HG03039 (cell line): ENCODE measurements around the gene C19orf47.
"Not testable (repeated sequence)": the region's sequence is repeated elsewhere in the genome, so short reads cannot be mapped to it uniquely, and the experiment has no call there.

Experiments used
- ATAC-seq: cut with Tn5 transposase; IDR thresholded peaks from one replicate; pipeline ENCODE4 v1.9.1; 2021; ENCODE audit warnings: mild to moderate bottlenecking, moderate library complexity; ENCODE audit not compliant: unreplicated experiment

The C19orf47 gene

GRCh38 chr19:40377876-40378385 lies 29.7 kb upstream of the C19orf47 start:
- no peak for ATAC-seq

- no peak for ATAC-seq
Observed at GRCh38 chr19:40376286-40376862, 28.2 kb upstream of the C19orf47 start.

- ATAC-seq, result no peak
Observed at GRCh38 chr19:40374084-40374483, 25.9 kb upstream of the C19orf47 start.

- ATAC-seq, result no peak
Observed at GRCh38 chr19:40371802-40372122, 23.6 kb upstream of the C19orf47 start.

GRCh38 chr19:40370997-40371801 lies 23.0 kb upstream of the C19orf47 start:
- no peak for ATAC-seq

- ATAC-seq, result not testable (repeated sequence)
Observed at GRCh38 chr19:40370253-40370652, 22.1 kb upstream of the C19orf47 start.

GRCh38 chr19:40369797-40370196 lies 21.6 kb upstream of the C19orf47 start:
- no peak for ATAC-seq

GRCh38 chr19:40367577-40368434 lies 19.6 kb upstream of the C19orf47 start:
- ATAC-seq, result no peak

- no peak for ATAC-seq
Observed at GRCh38 chr19:40366697-40367561, 18.7 kb upstream of the C19orf47 start.

GRCh38 chr19:40365613-40366401 lies 17.6 kb upstream of the C19orf47 start:
- no peak for ATAC-seq

GRCh38 chr19:40365010-40365409 lies 16.8 kb upstream of the C19orf47 start:
- ATAC-seq, result no peak

GRCh38 chr19:40363069-40363468 lies 14.9 kb upstream of the C19orf47 start:
- ATAC-seq, result no peak

- ATAC-seq, result no peak
Observed at GRCh38 chr19:40362160-40362559, 14.0 kb upstream of the C19orf47 start.

- ATAC-seq, result no peak
Observed at GRCh38 chr19:40360708-40361241, 12.6 kb upstream of the C19orf47 start.

- ATAC-seq, result no peak
Observed at GRCh38 chr19:40360020-40360707, 12.0 kb upstream of the C19orf47 start.

GRCh38 chr19:40358773-40359172 lies 10.6 kb upstream of the C19orf47 start:
- ATAC-seq, result no peak

GRCh38 chr19:40357640-40358039 lies 9.4 kb upstream of the C19orf47 start:
- no peak for ATAC-seq

- ATAC-seq, result no peak
Observed at GRCh38 chr19:40356681-40357595, 8.7 kb upstream of the C19orf47 start.
